SH-SY5Y (cell line): ENCODE results near the gene DRD2.

Experiments
- GATA2 ChIP-seq: IDR thresholded peaks from 2 replicates; pipeline ENCODE4 v1.6.1; 2011; ENCODE audit warnings: mild to moderate bottlenecking, low read depth, low read length
- GATA3 ChIP-seq: IDR thresholded peaks from 2 replicates; pipeline ENCODE4 v1.6.1; 2011; ENCODE audit warnings: low read depth, mild to moderate bottlenecking, low read length, moderate library complexity

GRCh38 chr11:113476553-113476952 is 1.4 kb upstream of the DRD2 start:
- TF ChIP-seq GATA2: no peak
- no peak for TF ChIP-seq GATA3
